Smooth muscle cell (in vitro differentiated cells): ENCODE data around the gene ACY1. TPM values are rescaled to one million over a fixed set of nuclear protein-coding genes. Genes with fewer than 3 reads are reported as not detected.

Source experiments
- DNase-seq: peaks from one replicate; lab custom pipeline; 2025; ENCODE audit not compliant: unreplicated experiment; lab: John Stamatoyannopoulos, UW
- H2AFZ ChIP-seq: fragments of 200-600 bp; sonication (generic); 2 replicates; pipeline ENCODE4 v1.6.0; 2016; ENCODE audit warnings: antibody characterized with exemption, low read depth, mild to moderate bottlenecking
- H3F3A ChIP-seq: fragments of 200-600 bp; sonication (generic); 2 replicates; pipeline ENCODE4 v1.6.0; 2017; ENCODE audit warnings: antibody characterized with exemption, low read depth
- H3K27ac ChIP-seq: fragments of 200-600 bp; sonication (generic); 2 replicates; pipeline ENCODE4 v1.5.1; 2016; ENCODE audit warnings: low read depth, mild to moderate bottlenecking
- H3K27me3 ChIP-seq: fragments of 200-600 bp; sonication (generic); 2 replicates; pipeline ENCODE4 v1.6.1; 2016; ENCODE audit warnings: low read depth, mild to moderate bottlenecking
- H3K36me3 ChIP-seq: fragments of 200-600 bp; sonication (generic); 2 replicates; pipeline ENCODE4 v1.5.1; 2016; ENCODE audit warnings: low read depth
- H3K4me1 ChIP-seq: fragments of 200-600 bp; sonication (generic); 2 replicates; pipeline ENCODE4 v1.5.1; 2016; ENCODE audit warnings: low read depth
- H3K4me2 ChIP-seq: fragments of 200-600 bp; sonication (generic); 2 replicates; pipeline ENCODE4 v1.6.0; 2016; ENCODE audit warnings: mild to moderate bottlenecking
- H3K4me3 ChIP-seq: fragments of 200-600 bp; sonication (generic); 2 replicates; pipeline ENCODE4 v1.5.1; 2016; ENCODE audit warnings: mild to moderate bottlenecking
- H3K79me2 ChIP-seq: fragments of 200-600 bp; sonication (generic); 2 replicates; pipeline ENCODE4 v1.6.0; 2016; ENCODE audit warnings: low read depth, mild to moderate bottlenecking
- H3K9ac ChIP-seq: fragments of 200-600 bp; sonication (generic); 2 replicates; pipeline ENCODE4 v1.6.0; 2016; ENCODE audit warnings: low read depth
- H3K9me3 ChIP-seq: fragments of 200-600 bp; sonication (generic); replicated peaks from 2 replicates; pipeline ENCODE4 v1.5.1; 2016; ENCODE audit warnings: low read depth
- H4K20me1 ChIP-seq: fragments of 200-600 bp; sonication (generic); 2 replicates; pipeline ENCODE4 v1.6.0; 2016; ENCODE audit warnings: low read depth
- WGBS: methylation state at CpG from one replicate; pipeline ENCODE4 v1.1.7; 2016; ENCODE audit warnings: low lambda C conversion rate; 5-methylcytosine and 5-hydroxymethylcytosine counted together
- polyA plus RNA-seq: library from polyadenylated mRNA; unstranded; fragments of >200 nt; fragmentation: Nextera tagmentation; extraction: Ambion mirVana; gene quantifications from 2 replicates; pipeline ENCODE4 v1.2.1, GENCODE V29; 2016
- total RNA-seq: library from RNA; depleted of rRNA; stranded (reverse); fragments of >200 nt; gene quantifications from 2 replicates; pipeline ENCODE4 v1.2.3, GENCODE V29; 2014
- TF ChIP-seq, protein P1 (sequence below): fragments of 200-600 bp; sonication (generic); IDR thresholded peaks from 2 replicates; pipeline ENCODE4 v1.5.1; 2017; ENCODE audit warnings: borderline replicate concordance, mild to moderate bottlenecking, antibody characterized with exemption; ENCODE audit not compliant: insufficient read depth, poor library complexity, severe bottlenecking

ACY1 gene
- total and polyA plus RNA-seq, 2 experiments from 2014 or later = 33.8 to 39.6 TPM

DNA sequence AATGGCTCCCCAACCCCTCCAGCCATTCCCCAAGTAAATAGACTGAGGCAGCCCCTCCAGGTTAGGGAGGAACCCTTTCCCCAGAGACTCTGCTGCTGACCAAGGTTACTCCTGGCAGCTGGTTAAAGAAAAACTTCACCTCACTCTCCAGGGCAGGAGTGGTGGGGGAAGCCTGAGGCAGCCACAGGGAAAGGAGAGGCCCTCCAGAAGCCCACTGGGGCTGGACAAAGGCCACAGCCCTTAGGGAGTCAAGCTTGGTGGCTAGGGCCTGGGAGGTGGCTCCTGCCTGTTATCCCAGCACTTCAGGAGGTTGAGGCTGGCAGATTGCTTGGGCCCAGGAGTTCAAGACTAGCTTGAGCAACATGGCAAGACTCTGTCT is 923 bp downstream of the ACY1 start:
- no peak for DNase-seq
- peaks cover 17% of the 10 kb centered on the region for H3K4me1 ChIP-seq
- peaks cover 19% of the 10 kb centered on the region for H3K79me2 ChIP-seq
- no peaks in the 10 kb centered on the region for H3K36me3 ChIP-seq
- no peak overlapping the region for H3K9ac ChIP-seq
- H3K4me2 ChIP-seq = peak overlapping the region; percentile 83
- no peak overlapping the region for H2AFZ ChIP-seq
- no peak overlapping the region for H3K4me3 ChIP-seq
- no peaks in the 10 kb centered on the region for H3K9me3 ChIP-seq
- H3K27ac ChIP-seq = peak overlapping the region; percentile 96
- no peaks in the 10 kb centered on the region for H3F3A ChIP-seq
- no peaks in the 10 kb centered on the region for H3K27me3 ChIP-seq
- TF ChIP-seq, protein P1, sequence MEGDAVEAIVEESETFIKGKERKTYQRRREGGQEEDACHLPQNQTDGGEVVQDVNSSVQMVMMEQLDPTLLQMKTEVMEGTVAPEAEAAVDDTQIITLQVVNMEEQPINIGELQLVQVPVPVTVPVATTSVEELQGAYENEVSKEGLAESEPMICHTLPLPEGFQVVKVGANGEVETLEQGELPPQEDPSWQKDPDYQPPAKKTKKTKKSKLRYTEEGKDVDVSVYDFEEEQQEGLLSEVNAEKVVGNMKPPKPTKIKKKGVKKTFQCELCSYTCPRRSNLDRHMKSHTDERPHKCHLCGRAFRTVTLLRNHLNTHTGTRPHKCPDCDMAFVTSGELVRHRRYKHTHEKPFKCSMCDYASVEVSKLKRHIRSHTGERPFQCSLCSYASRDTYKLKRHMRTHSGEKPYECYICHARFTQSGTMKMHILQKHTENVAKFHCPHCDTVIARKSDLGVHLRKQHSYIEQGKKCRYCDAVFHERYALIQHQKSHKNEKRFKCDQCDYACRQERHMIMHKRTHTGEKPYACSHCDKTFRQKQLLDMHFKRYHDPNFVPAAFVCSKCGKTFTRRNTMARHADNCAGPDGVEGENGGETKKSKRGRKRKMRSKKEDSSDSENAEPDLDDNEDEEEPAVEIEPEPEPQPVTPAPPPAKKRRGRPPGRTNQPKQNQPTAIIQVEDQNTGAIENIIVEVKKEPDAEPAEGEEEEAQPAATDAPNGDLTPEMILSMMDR = no peak
- H4K20me1 ChIP-seq = no peaks in the 10 kb centered on the region

DNA sequence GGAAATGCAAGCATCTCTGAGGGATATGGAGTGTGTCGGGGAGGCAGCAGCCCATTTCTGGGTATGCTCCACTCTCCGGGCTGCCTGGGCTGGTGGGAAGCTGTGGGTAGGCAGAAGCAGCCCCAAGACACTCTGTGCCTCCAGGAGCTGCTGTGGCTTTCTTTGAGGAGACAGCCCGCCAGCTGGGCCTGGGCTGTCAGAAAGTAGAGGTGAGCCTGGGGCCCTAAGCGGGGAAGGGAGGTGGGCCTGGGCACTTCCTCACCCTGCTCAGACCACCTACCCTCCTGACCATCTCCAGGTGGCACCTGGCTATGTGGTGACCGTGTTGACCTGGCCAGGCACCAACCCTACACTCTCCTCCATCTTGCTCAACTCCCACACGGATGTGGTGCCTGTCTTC is 1.7 kb downstream of the ACY1 start:
- Histone ChIP-seq H3K27ac (peak overlapping the region; percentile 96), H3F3A (no peaks in the 10 kb centered on the region), H3K9me3 (no peaks in the 10 kb centered on the region), H3K27me3 (no peaks in the 10 kb centered on the region), H2AFZ (no peak overlapping the region), H3K9ac (no peak overlapping the region), H3K36me3 (no peaks in the 10 kb centered on the region), H3K4me2 (no peak overlapping the region), H3K4me1 (peaks cover 17% of the 10 kb centered on the region), H3K79me2 (peaks cover 18% of the 10 kb centered on the region), H3K4me3 (no peak overlapping the region), H4K20me1 (no peaks in the 10 kb centered on the region)
- DNase-seq = no peak
- TF ChIP-seq, protein P1 = no peak
- WGBS = 91% methylated on average over 6 of the region's 6 CpGs

DNA sequence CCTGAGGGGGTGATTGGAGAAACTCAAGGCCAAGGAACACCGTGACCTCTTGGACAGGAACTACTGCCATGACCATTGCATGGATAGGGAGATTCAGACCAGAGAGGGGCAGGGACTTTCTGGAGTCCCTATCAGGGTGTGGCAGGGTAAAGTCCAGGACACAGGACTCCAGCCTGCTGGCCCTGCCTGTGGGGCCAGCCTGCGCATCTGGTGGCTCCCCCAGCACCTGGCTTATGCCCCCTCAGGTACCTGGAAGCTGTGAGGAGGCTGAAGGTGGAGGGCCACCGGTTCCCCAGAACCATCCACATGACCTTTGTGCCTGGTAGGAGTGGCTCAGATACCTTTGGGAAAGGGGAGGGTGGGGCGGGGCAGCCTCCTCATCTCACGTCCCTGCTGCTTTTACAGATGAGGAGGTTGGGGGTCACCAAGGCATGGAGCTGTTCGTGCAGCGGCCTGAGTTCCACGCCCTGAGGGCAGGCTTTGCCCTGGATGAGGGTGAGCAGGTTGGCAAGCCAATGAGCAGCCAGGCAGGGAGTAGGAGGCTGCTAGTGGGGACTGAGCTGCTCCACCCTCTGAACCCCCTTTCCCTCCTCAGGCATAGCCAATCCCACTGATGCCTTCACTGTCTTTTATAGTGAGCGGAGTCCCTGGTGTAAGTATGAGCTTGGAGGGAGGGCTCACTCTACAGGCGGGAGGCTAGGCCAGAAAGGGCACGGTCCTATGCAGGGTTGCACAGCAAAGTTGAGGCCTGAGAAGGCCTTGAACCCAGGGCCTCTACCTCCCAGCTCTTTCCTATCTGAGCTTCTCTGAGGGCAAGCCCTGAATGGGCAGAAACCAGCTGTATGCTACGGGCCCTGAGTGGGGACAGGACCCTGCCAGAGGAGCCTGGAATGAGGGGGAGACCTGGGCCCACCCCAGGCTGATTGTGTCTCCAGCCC is 2.9 kb downstream of the ACY1 start:
- 90% methylated on average over 12 of the region's 12 CpGs for WGBS
- H3K9me3 ChIP-seq = no peaks in the 10 kb centered on the region
- H4K20me1 ChIP-seq = no peaks in the 10 kb centered on the region
- H2AFZ ChIP-seq = no peak overlapping the region
- TF ChIP-seq, protein P1 = no peak
- no peaks in the 10 kb centered on the region for H3K27me3 ChIP-seq
- H3K79me2 ChIP-seq = peaks cover 6% of the 10 kb centered on the region
- peaks cover 17% of the 10 kb centered on the region for H3K4me1 ChIP-seq
- DNase-seq = no peak
- no peak overlapping the region for H3K9ac ChIP-seq
- H3K4me2 ChIP-seq = no peak overlapping the region
- no peak overlapping the region for H3K27ac ChIP-seq
- no peak overlapping the region for H3K4me3 ChIP-seq
- H3K36me3 ChIP-seq = no peaks in the 10 kb centered on the region
- H3F3A ChIP-seq = no peaks in the 10 kb centered on the region

DNA sequence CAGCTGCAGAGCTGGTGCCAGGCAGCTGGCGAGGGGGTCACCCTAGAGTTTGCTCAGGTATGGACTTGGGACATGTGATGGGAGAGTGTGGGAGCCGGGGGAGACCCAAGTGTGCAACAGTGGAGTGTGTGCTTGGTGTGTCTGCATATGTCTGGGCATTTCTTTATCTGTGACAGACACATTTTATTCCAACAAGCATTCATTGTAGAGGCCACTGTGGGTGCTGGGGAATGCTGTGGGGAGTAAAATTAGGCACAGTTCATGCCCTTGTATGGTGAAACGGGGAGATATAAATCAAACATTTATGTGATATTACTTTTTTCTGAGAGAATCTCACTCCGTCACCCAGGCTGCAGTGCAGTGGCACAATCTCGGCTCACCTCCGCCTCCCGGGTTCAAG is 4.2 kb downstream of the ACY1 start:
- Histone ChIP-seq H3K79me2 (peaks cover 4% of the 10 kb centered on the region), H4K20me1 (peaks cover 7% of the 10 kb centered on the region), H3F3A (peaks cover 8% of the 10 kb centered on the region), H3K4me3 (no peak overlapping the region), H3K27me3 (no peaks in the 10 kb centered on the region), H3K4me2 (no peak overlapping the region), H2AFZ (no peak overlapping the region), H3K36me3 (no peaks in the 10 kb centered on the region), H3K4me1 (peaks cover 10% of the 10 kb centered on the region), H3K9ac (no peak overlapping the region), H3K9me3 (no peaks in the 10 kb centered on the region), H3K27ac (no peak overlapping the region)
- 97% methylated on average over 7 of the region's 7 CpGs for WGBS
- TF ChIP-seq, protein P1 = no peak
- no peak for DNase-seq
